HepG2 (cell line): ENCODE measurements around the gene AHSG. TPM values are rescaled to one million over a fixed set of nuclear protein-coding genes. Genes with fewer than 3 reads are reported as not detected.
A peak's percentile ranks its signal among the peaks of the same experiment; 100 is the strongest.

Source experiments
- ARID4A ChIP-seq: sonication (generic); formaldehyde crosslinking; IDR thresholded peaks from 2 replicates; pipeline ENCODE4 v1.5.0; 2020; ENCODE audit warnings: mild to moderate bottlenecking, missing genetic modification reagents, borderline replicate concordance
- CENPX ChIP-seq: sonication (generic); formaldehyde crosslinking; IDR thresholded peaks from 2 replicates; pipeline ENCODE4 v1.9.0; 2021; ENCODE audit warnings: mild to moderate bottlenecking, missing genetic modification reagents, moderate library complexity
- FIP1L1 ChIP-seq: fragments of 200-400 bp; formaldehyde crosslinking; IDR thresholded peaks from 2 replicates; pipeline ENCODE4 v1.6.1; 2018; ENCODE audit warnings: low read depth, mild to moderate bottlenecking, low read length, moderate library complexity, borderline replicate concordance; ENCODE audit not compliant: insufficient read depth
- MIER2 ChIP-seq: IDR thresholded peaks from 2 replicates; pipeline ENCODE4 v1.6.1; 2016; ENCODE audit warnings: missing biosample characterization, missing genetic modification reagents
- PATZ1 ChIP-seq: sonication (generic); formaldehyde crosslinking; IDR thresholded peaks from 2 replicates; pipeline ENCODE4 v1.4.0; 2020; ENCODE audit warnings: missing genetic modification reagents
- SIX1 ChIP-seq: sonication (generic); formaldehyde crosslinking; IDR thresholded peaks from 2 replicates; pipeline ENCODE4 v1.4.0; 2020; ENCODE audit warnings: missing genetic modification reagents, borderline replicate concordance
- SIX4 ChIP-seq: sonication (generic); formaldehyde crosslinking; IDR thresholded peaks from 2 replicates; pipeline ENCODE4 v1.4.0; 2020; ENCODE audit warnings: missing genetic modification reagents
- ZBTB20 ChIP-seq: sonication (generic); formaldehyde crosslinking; IDR thresholded peaks from 2 replicates; pipeline ENCODE4 v1.8.1; 2023; ENCODE audit warnings: missing genetic modification reagents, low read depth, mild to moderate bottlenecking, borderline replicate concordance
- ZFP41 ChIP-seq: sonication (generic); formaldehyde crosslinking; IDR thresholded peaks from 2 replicates; pipeline ENCODE4 v1.4.0; 2020; ENCODE audit warnings: mild to moderate bottlenecking, missing genetic modification reagents, borderline replicate concordance
- ZNF101 ChIP-seq: sonication (generic); formaldehyde crosslinking; IDR thresholded peaks from 2 replicates; pipeline ENCODE4 v1.4.0; 2020; ENCODE audit warnings: mild to moderate bottlenecking, low read depth, missing genetic modification reagents, borderline replicate concordance
- ZNF33A ChIP-seq: sonication (generic); formaldehyde crosslinking; IDR thresholded peaks from 2 replicates; pipeline ENCODE4 v1.5.1; 2020; ENCODE audit warnings: missing genetic modification reagents, mild to moderate bottlenecking, moderate library complexity, borderline replicate concordance
- ZNF343 ChIP-seq: sonication (generic); formaldehyde crosslinking; IDR thresholded peaks from 2 replicates; pipeline ENCODE4 v1.4.0; 2020; ENCODE audit warnings: mild to moderate bottlenecking, missing genetic modification reagents
- ZNF530 ChIP-seq: sonication (generic); formaldehyde crosslinking; IDR thresholded peaks from 2 replicates; pipeline ENCODE4 v1.5.0; 2020; ENCODE audit warnings: low read depth, mild to moderate bottlenecking, missing genetic modification reagents
- ZNF687 ChIP-seq: sonication (generic); formaldehyde crosslinking; IDR thresholded peaks from 2 replicates; pipeline ENCODE4 v1.5.1; 2020; ENCODE audit warnings: mild to moderate bottlenecking, missing genetic modification reagents, moderate library complexity
- ZNF792 ChIP-seq: IDR thresholded peaks from 2 replicates; pipeline ENCODE4 v1.6.1; 2016
- ZSCAN9 ChIP-seq: IDR thresholded peaks from 2 replicates; pipeline ENCODE4 v1.6.1; 2016; ENCODE audit warnings: borderline replicate concordance
- polyA plus RNA-seq, 8 experiments: library from polyadenylated mRNA; depleted of rRNA in 3 of 8; stranded (reverse) in 7 of 8; unstranded in 1 of 8; fragments of >200 nt; fragmentation: Illumina TruSeq in 4 of 8; extraction: Trizol in 4 of 8; gene quantifications; 2 replicates each; pipeline versions ENCODE4 v1.2.1 to v1.2.3, GENCODE V29; 2011 to 2016; ENCODE audit warnings: low read depth in 4 of 8, missing spikeins in 1 of 8, mixed read lengths in 1 of 8; ENCODE audit not compliant: insufficient read depth in 1 of 8
- total RNA-seq, 5 experiments: library from RNA; depleted of rRNA; stranded (reverse); fragments of >200 nt; fragmentation: Illumina TruSeq; extraction: Trizol; gene quantifications; 2 replicates each; pipeline ENCODE4 v1.2.3, GENCODE V29; 2016; ENCODE audit warnings: low read depth in 1 of 5
- TF ChIP-seq, protein P1 (sequence below): sonication (generic); formaldehyde crosslinking; IDR thresholded peaks from 2 replicates; pipeline ENCODE4 v1.4.0; 2020; ENCODE audit warnings: missing genetic modification reagents

Gene AHSG
- total and polyA plus RNA-seq, 2 of the 13 experiments (the other 11 are each of a cell fraction or from before 2014, with no cell fraction given): 2,043 to 19,152 TPM

- TF ChIP-seq ZBTB20 (CRISPR knock-in tag) (peak; percentile 41; the same call in 1 of the 2 replicates), ZNF33A (CRISPR knock-in tag) (no peak), MIER2 (no peak), ZNF101 (no peak), ZNF792 (CRISPR knock-in tag) (peak; percentile 44; the same call in 1 of the 2 replicates), FIP1L1 (no peak), CENPX (CRISPR knock-in tag) (no peak), ZNF530 (CRISPR knock-in tag) (no peak), PATZ1 (peak; percentile 68), SIX1 (CRISPR knock-in tag) (peak; percentile 31; the same call in 1 of the 2 replicates), ZNF687 (CRISPR knock-in tag) (peak; percentile 69), ZFP41 (CRISPR knock-in tag) (no peak), ZSCAN9 (CRISPR knock-in tag) (peak; percentile 84; the same call in 1 of the 2 replicates), SIX4 (CRISPR knock-in tag) (no peak), ARID4A (peak; percentile 86; the same call in 1 of the 2 replicates), ZNF343 (no peak)
- TF ChIP-seq, protein P1, sequence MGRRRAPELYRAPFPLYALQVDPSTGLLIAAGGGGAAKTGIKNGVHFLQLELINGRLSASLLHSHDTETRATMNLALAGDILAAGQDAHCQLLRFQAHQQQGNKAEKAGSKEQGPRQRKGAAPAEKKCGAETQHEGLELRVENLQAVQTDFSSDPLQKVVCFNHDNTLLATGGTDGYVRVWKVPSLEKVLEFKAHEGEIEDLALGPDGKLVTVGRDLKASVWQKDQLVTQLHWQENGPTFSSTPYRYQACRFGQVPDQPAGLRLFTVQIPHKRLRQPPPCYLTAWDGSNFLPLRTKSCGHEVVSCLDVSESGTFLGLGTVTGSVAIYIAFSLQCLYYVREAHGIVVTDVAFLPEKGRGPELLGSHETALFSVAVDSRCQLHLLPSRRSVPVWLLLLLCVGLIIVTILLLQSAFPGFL (CRISPR knock-in tag): no peak
These were observed 42.5 kb upstream of the AHSG start, which contains the start of gene DNAJB11 (continued) for GRCh38 chr3:186570096-186570940.
